ENCODE results near the gene RAPH1. TPM values are rescaled to one million over a fixed set of nuclear protein-coding genes. Genes with fewer than 3 reads are reported as not detected.

RAPH1 gene, protein sequence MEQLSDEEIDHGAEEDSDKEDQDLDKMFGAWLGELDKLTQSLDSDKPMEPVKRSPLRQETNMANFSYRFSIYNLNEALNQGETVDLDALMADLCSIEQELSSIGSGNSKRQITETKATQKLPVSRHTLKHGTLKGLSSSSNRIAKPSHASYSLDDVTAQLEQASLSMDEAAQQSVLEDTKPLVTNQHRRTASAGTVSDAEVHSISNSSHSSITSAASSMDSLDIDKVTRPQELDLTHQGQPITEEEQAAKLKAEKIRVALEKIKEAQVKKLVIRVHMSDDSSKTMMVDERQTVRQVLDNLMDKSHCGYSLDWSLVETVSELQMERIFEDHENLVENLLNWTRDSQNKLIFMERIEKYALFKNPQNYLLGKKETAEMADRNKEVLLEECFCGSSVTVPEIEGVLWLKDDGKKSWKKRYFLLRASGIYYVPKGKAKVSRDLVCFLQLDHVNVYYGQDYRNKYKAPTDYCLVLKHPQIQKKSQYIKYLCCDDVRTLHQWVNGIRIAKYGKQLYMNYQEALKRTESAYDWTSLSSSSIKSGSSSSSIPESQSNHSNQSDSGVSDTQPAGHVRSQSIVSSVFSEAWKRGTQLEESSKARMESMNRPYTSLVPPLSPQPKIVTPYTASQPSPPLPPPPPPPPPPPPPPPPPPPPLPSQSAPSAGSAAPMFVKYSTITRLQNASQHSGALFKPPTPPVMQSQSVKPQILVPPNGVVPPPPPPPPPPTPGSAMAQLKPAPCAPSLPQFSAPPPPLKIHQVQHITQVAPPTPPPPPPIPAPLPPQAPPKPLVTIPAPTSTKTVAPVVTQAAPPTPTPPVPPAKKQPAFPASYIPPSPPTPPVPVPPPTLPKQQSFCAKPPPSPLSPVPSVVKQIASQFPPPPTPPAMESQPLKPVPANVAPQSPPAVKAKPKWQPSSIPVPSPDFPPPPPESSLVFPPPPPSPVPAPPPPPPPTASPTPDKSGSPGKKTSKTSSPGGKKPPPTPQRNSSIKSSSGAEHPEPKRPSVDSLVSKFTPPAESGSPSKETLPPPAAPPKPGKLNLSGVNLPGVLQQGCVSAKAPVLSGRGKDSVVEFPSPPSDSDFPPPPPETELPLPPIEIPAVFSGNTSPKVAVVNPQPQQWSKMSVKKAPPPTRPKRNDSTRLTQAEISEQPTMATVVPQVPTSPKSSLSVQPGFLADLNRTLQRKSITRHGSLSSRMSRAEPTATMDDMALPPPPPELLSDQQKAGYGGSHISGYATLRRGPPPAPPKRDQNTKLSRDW
- 6.3 to 10.3 TPM (median 8.7 TPM) in 5 replicates for total RNA-seq (2022; extraction: Qiagen RNA extraction)

GRCh38 chr2:203535078-203535783, at the start of gene RAPH1:
Gene RAPH1 (minus strand): TSS chr2:203535301. CDS start chr2:203495353, 39,948 bp downstream.

Other genes with a start within 250 kb of the RAPH1 start
- gene ABI2, start 206.9 kb downstream of the RAPH1 start, total RNA-seq (2022; extraction: Qiagen RNA extraction), result 44.1 to 73.8 TPM (median 67.5 TPM) in 5 replicates
- gene CD28, start 171.3 kb upstream of the RAPH1 start, total RNA-seq (2022; extraction: Qiagen RNA extraction), result not detected in 5 replicates

Data from A549 treated with dexamethasone at 1 μM for 4 hours (cell line).